Measurements from ENCODE around the gene SEC24B.

The SEC24B gene

GRCh38 chr4:109425405-109425804, 8.2 kb upstream of the SEC24B start:
- TF ChIP-seq CEBPB (IDR thresholded peaks at IDR 0.05) = no peak
- TF ChIP-seq TAF1 (IDR thresholded peaks at IDR 0.05; ENCODE audit: low read depth) = no peak
- TF ChIP-seq REST (IDR thresholded peaks at IDR 0.05; ENCODE audit: low read depth) = no peak
- no peak for TF ChIP-seq NFIC (IDR thresholded peaks at IDR 0.05)
- no peak for TF ChIP-seq USF1 (IDR thresholded peaks at IDR 0.05)
- TF ChIP-seq EP300 (IDR thresholded peaks at IDR 0.05; ENCODE audit: borderline replicate concordance) = no peak
- TF ChIP-seq RAD21 (IDR thresholded peaks at IDR 0.05; ENCODE audit: low read depth) = no peak
- no peak for TF ChIP-seq TEAD4 (IDR thresholded peaks at IDR 0.05)
- TF ChIP-seq FOXM1 (IDR thresholded peaks at IDR 0.05; ENCODE audit: borderline replicate concordance, low read depth) = no peak
- no peak for TF ChIP-seq ZBTB7A (IDR thresholded peaks at IDR 0.05; ENCODE audit: low read depth)
- TF ChIP-seq MAX (IDR thresholded peaks at IDR 0.05) = no peak
- TF ChIP-seq TCF12 (IDR thresholded peaks at IDR 0.05; ENCODE audit: low read depth) = no peak
- no peak for TF ChIP-seq CREB1 (IDR thresholded peaks at IDR 0.05; ENCODE audit: low read depth)
- no peak for TF ChIP-seq YY1 (IDR thresholded peaks at IDR 0.05; ENCODE audit: low read depth)

GRCh38 chr4:109429545-109429944, 4.1 kb upstream of the SEC24B start:
- TF ChIP-seq NFIC (IDR thresholded peaks at IDR 0.05) (no peak), EP300 (IDR thresholded peaks at IDR 0.05; ENCODE audit: borderline replicate concordance) (no peak), FOXM1 (IDR thresholded peaks at IDR 0.05; ENCODE audit: borderline replicate concordance, low read depth) (no peak), RAD21 (IDR thresholded peaks at IDR 0.05; ENCODE audit: low read depth) (no peak), TCF12 (IDR thresholded peaks at IDR 0.05; ENCODE audit: low read depth) (no peak), USF1 (IDR thresholded peaks at IDR 0.05) (no peak), TEAD4 (IDR thresholded peaks at IDR 0.05) (no peak), MAX (IDR thresholded peaks at IDR 0.05) (no peak), CREB1 (IDR thresholded peaks at IDR 0.05; ENCODE audit: low read depth) (no peak), YY1 (IDR thresholded peaks at IDR 0.05; ENCODE audit: low read depth) (no peak), EGR1 (IDR thresholded peaks at IDR 0.05) (no peak), REST (IDR thresholded peaks at IDR 0.05; ENCODE audit: low read depth) (no peak), TAF1 (IDR thresholded peaks at IDR 0.05; ENCODE audit: low read depth) (no peak), CEBPB (IDR thresholded peaks at IDR 0.05) (no peak), ZBTB7A (IDR thresholded peaks at IDR 0.05; ENCODE audit: low read depth) (no peak)

- TF ChIP-seq MAX (IDR thresholded peaks at IDR 0.05) = no peak
- no peak for TF ChIP-seq TEAD4 (IDR thresholded peaks at IDR 0.05)
- TF ChIP-seq REST (IDR thresholded peaks at IDR 0.05; ENCODE audit: low read depth) = no peak
- TF ChIP-seq TAF1 (IDR thresholded peaks at IDR 0.05; ENCODE audit: low read depth) = no peak
- no peak for TF ChIP-seq FOXM1 (IDR thresholded peaks at IDR 0.05; ENCODE audit: borderline replicate concordance, low read depth)
- TF ChIP-seq EP300 (IDR thresholded peaks at IDR 0.05; ENCODE audit: borderline replicate concordance) = no peak
- TF ChIP-seq CREB1 (IDR thresholded peaks at IDR 0.05; ENCODE audit: low read depth) = no peak
- no peak for TF ChIP-seq YY1 (IDR thresholded peaks at IDR 0.05; ENCODE audit: low read depth)
- no peak for TF ChIP-seq CEBPB (IDR thresholded peaks at IDR 0.05)
- no peak for TF ChIP-seq RAD21 (IDR thresholded peaks at IDR 0.05; ENCODE audit: low read depth)
- no peak for TF ChIP-seq TCF12 (IDR thresholded peaks at IDR 0.05; ENCODE audit: low read depth)
- TF ChIP-seq EGR1 (IDR thresholded peaks at IDR 0.05) = no peak
- no peak for TF ChIP-seq NFIC (IDR thresholded peaks at IDR 0.05)
- no peak for TF ChIP-seq USF1 (IDR thresholded peaks at IDR 0.05)
- no peak for TF ChIP-seq ZBTB7A (IDR thresholded peaks at IDR 0.05; ENCODE audit: low read depth)
Observed at GRCh38 chr4:109432203-109432602, 1.4 kb upstream of the SEC24B start.

All from Ishikawa (cell line).